Endothelial cell (in vitro differentiated cells): ENCODE results near the gene MYDGF. TPM values are rescaled to one million over a fixed set of nuclear protein-coding genes. Genes with fewer than 3 reads are reported as not detected.
A peak's percentile ranks its signal among the peaks of the same experiment; 100 is the strongest.

Experiments
- DNase-seq: peaks from one replicate; pipeline ENCODE4 v3.0.0; 2021; ENCODE audit warnings: low spot score
- H3K27ac Mint-ChIP-seq: one replicate; pipeline ENCODE4 v1.8.0; 2021; ENCODE audit warnings: mixed read lengths, inconsistent platforms; ENCODE audit not compliant: unreplicated experiment
- H3K27me3 Mint-ChIP-seq: one replicate; pipeline ENCODE4 v1.8.0; 2021; ENCODE audit warnings: mild to moderate bottlenecking, moderate library complexity, mixed read lengths, inconsistent platforms; ENCODE audit not compliant: unreplicated experiment
- H3K36me3 Mint-ChIP-seq: one replicate; pipeline ENCODE4 v1.8.0; 2021; ENCODE audit warnings: mild to moderate bottlenecking, low read depth, mixed read lengths, inconsistent platforms; ENCODE audit not compliant: unreplicated experiment
- H3K4me1 Mint-ChIP-seq: one replicate; pipeline ENCODE4 v1.8.0; 2021; ENCODE audit warnings: mild to moderate bottlenecking, mixed read lengths, inconsistent platforms; ENCODE audit not compliant: unreplicated experiment
- H3K4me3 Mint-ChIP-seq: one replicate; pipeline ENCODE4 v1.8.0; 2021; ENCODE audit warnings: mild to moderate bottlenecking, mixed read lengths, inconsistent platforms; ENCODE audit not compliant: unreplicated experiment
- H3K9me3 Mint-ChIP-seq: one replicate; pipeline ENCODE4 v1.8.0; 2021; ENCODE audit warnings: mixed read lengths, inconsistent platforms; ENCODE audit not compliant: unreplicated experiment
- CTCF ChIP-seq: fragments of 200-600 bp; sonication (generic); IDR thresholded peaks from one replicate; pipeline ENCODE4 v1.5.0; 2021; ENCODE audit warnings: antibody characterized with exemption; ENCODE audit not compliant: unreplicated experiment
- total RNA-seq: library from RNA; stranded (reverse); fragmentation: NEBNext Ultra II Directional; extraction: Animal tissue kit (Norgen Biotek cat#: 25700); gene quantifications from one replicate; pipeline ENCODE4 v1.2.1, GENCODE V29; 2021; ENCODE audit not compliant: unreplicated experiment

Gene MYDGF
- total RNA-seq, 1 donor from 2014 or later, result 112 TPM

GRCh38 chr19:4662812-4663211 is 7.3 kb downstream of the MYDGF start:
- Mint-ChIP-seq H3K9me3 (no peaks in the 10 kb centered on the region), H3K27ac (peak overlapping the region; percentile 9), H3K4me1 (peaks cover 8% of the 10 kb centered on the region), H3K27me3 (peaks cover 9% of the 10 kb centered on the region), H3K4me3 (no peak overlapping the region), H3K36me3 (peaks cover 22% of the 10 kb centered on the region)
- DNase-seq, result no peak
- no peak for TF ChIP-seq CTCF

- Mint-ChIP-seq H3K4me3 (peak overlapping the region; percentile 37), H3K36me3 (peaks cover 22% of the 10 kb centered on the region), H3K9me3 (no peaks in the 10 kb centered on the region), H3K27ac (no peak overlapping the region), H3K27me3 (peaks cover 9% of the 10 kb centered on the region), H3K4me1 (peaks cover 8% of the 10 kb centered on the region)
- no peak for TF ChIP-seq CTCF
- no peak for DNase-seq
Measured at GRCh38 chr19:4662020-4662695, 8.0 kb downstream of the MYDGF start.

- Mint-ChIP-seq H3K9me3 (no peaks in the 10 kb centered on the region), H3K27me3 (peaks cover 9% of the 10 kb centered on the region), H3K27ac (peak overlapping the region; percentile 11), H3K36me3 (peaks cover 22% of the 10 kb centered on the region), H3K4me3 (peak overlapping the region; percentile 9), H3K4me1 (peaks cover 8% of the 10 kb centered on the region)
- no peak for TF ChIP-seq CTCF
- no peak for DNase-seq
Measured at GRCh38 chr19:4660993-4661392, 9.1 kb downstream of the MYDGF start.

- H3K36me3 Mint-ChIP-seq, result peaks cover 19% of the 10 kb centered on the region
Measured at GRCh38 chr19:4660181-4660791, 9.9 kb downstream of the MYDGF start.

More at GRCh38 chr19:4660181-4660791, 9.9 kb downstream of the MYDGF start:
- no peak for TF ChIP-seq CTCF
- no peak overlapping the region for H3K27ac Mint-ChIP-seq
- peaks cover 8% of the 10 kb centered on the region for H3K4me1 Mint-ChIP-seq
- no peaks in the 10 kb centered on the region for H3K9me3 Mint-ChIP-seq
- DNase-seq, result peak; percentile 50
- no peak overlapping the region for H3K4me3 Mint-ChIP-seq
- peaks cover 9% of the 10 kb centered on the region for H3K27me3 Mint-ChIP-seq
